Measurements from ENCODE around the gene APOBEC3B.
"Not testable (repeated sequence)": the region's sequence is repeated elsewhere in the genome, so short reads cannot be mapped to it uniquely, and the experiment has no call there.

Gene APOBEC3B

DNA sequence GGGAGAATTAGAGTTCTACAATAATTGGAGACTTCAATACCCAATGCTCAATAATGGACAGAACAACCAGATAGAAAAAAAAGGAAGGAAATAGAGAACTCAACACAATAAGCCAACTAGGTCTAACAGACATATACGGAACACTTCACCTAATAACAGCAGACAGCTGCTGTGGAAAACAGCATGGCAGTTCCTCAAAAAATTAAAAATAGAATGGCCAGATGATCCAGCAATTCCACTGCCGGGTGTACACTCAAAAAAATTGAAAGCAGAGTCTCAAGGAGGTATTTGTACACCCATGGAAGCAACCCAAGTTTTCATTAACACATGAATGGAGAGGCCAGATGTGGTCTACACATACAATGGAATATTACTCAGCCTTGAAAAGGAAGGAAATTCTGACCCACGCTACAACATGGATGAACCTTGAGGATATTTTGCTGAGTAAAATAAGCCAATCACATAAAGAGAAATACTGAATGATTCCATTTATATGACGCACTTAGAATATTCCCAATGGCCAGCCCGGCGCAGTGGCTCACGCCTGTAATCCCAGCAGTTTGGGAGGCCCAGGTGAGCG lies 26.2 kb downstream of the APOBEC3B start:
- DNase-seq, result not testable (repeated sequence)

GRCh38 chr22:39010946-39011345 lies 28.8 kb downstream of the APOBEC3B start:
- no peak for DNase-seq

DNA sequence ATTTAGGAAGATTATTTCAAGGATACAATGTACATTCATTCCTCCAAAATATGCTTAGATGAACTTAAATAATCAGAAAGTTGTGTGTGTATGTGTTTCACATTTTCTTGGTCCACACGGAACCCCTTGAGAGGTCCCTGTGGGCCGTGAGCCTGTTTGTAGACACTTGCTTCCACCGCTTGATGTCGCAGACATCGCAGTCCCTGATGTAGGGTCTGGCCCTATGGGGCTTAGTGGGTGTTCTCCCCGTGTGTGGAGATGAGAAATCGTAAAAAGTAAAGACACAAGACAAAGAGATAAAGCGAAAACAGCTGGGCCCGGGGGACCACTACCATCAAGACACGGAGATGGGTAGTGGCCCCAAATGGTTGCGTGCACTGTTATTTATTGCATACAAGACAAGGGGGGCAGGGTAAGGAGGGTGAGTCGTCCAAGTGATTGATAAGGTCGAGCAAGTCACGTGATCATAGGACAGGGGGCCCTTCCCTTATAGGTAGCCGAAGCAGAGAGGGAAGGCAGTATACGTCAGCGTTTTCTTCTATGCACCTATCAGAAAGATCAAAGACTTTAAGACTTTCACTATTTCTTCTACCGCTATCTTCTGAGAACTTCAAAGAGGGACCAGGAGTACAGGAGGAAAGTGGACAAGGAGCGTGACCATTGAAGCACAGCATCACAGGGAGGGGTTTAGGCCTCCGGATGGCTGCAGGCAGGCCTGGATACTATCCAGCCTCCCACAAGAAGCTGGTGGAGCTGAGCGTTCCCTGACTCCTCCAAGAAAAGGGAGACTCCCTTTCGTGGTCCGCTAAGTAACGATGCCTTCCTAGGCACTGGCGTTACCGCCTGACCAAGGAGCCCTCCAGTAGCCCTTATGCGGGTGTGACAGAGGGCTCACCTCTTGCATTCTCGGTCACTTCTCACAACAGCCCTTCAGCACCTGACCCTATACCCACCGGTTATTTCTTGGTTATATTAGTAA lies 30.7 kb downstream of the APOBEC3B start:
- DNase-seq, result no peak

GRCh38 chr22:39013561-39013941 lies 31.4 kb downstream of the APOBEC3B start:
- DNase-seq, result not testable (repeated sequence)

- peak; percentile 76 for DNase-seq
Observed at GRCh38 chr22:39013942-39014722, 32.0 kb downstream of the APOBEC3B start, which contains the start of gene APOBEC3C. Gene APOBEC3C (plus strand): TSS chr22:39014257. CDS start chr22:39014363, 106 bp downstream.

DNA sequence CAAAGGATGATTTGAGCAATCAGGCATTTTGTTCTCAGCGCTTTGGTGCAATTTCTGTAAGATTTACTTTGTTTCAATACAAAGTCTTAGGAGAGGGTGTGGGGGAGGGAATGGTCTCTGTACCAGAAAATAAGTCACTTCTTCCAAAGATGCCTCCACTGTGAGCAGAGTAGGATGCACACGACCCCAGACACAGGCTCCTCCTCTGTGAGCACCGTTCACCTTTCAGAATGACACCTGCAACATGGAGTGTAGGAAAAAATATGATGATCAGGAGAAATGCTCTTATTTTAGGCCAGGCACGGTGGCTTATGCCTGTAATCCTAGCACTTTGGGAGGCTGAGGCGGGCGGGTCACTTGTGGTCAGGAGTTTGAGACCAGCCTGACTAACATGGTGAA lies 32.6 kb downstream of the APOBEC3B start:
- not testable (repeated sequence) for DNase-seq

DNA sequence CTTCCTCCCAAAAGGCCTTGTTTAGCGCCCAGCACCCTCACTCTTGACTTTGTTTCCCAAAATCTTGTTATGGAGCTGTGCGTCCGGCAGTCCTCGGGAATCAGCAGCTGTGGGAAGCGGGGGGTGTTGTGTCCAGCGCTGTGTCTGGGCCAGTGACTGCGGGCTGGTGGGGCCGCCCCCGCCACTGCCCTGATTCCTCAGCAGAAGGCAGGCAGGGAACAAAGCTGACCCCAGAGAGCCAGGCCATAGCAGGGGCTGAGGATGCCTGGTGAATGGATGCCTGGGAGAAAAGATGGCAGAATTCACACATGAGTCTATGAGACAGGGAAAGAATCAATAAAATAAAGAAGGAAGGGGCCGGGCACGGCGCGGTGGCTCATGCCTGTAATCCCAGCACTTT lies 34.4 kb downstream of the APOBEC3B start:
- no peak for DNase-seq

DNA sequence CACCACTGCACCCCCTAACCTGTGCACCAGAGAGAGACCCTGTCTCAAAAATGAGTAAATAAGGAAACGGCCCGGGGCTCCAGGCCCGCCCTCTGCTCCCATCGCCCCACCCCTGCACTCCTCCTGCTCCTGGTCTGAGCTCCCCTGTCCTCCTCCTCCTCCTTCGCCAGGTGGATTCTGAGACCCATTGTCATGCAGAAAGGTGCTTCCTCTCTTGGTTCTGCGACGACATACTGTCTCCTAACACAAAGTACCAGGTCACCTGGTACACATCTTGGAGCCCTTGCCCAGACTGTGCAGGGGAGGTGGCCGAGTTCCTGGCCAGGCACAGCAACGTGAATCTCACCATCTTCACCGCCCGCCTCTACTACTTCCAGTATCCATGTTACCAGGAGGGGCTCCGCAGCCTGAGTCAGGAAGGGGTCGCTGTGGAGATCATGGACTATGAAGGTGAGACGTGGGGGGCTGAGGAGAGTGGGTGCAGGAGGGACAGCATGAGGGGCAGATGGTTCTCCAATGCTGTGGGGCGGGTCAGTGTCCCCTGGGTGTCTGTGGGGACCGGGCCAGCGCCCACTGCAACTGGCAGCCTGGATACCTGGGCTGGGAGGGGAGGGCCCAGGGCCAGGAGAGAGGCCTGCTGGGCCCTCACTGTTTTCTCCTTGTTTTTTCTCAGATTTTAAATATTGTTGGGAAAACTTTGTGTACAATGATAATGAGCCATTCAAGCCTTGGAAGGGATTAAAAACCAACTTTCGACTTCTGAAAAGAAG lies 35.6 kb downstream of the APOBEC3B start:
- no peak for DNase-seq

- not testable (repeated sequence) for DNase-seq
Observed at GRCh38 chr22:39020021-39020651, 38.0 kb downstream of the APOBEC3B start.

GRCh38 chr22:39021552-39022250 lies 39.6 kb downstream of the APOBEC3B start:
- DNase-seq, result no peak

DNA sequence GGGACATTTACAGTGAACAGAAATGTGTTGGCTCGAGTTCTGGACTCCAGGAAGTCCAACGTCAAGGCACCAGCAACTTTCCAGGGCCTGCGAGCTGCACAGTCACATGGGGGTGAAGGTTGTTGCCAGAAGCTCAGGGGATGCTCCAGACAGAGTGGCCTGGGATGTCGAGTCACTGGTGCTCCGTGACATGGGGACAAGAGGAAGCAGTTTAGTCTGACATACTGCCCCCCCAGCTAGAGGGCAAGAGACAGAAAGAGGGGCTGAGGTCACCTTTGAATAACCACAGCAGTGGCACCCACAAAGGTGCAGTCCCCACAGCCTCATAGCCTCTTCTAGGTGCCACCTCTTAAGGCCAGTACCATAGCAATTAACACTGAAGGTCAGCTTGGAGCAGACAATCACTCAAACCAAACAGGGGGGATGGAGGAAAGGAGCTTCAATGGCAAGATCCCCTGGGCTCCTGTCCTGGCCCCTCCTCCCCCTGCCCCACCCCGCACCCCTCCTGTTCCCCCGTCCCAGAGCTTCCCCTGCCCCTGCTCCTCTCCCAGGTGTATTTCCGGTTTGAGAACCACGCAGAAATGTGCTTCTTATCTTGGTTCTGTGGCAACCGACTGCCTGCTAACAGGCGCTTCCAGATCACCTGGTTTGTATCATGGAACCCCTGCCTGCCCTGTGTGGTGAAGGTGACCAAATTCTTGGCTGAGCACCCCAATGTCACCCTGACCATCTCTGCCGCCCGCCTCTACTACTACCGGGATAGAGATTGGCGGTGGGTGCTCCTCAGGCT lies 42.6 kb downstream of the APOBEC3B start:
- no peak for DNase-seq

DNA sequence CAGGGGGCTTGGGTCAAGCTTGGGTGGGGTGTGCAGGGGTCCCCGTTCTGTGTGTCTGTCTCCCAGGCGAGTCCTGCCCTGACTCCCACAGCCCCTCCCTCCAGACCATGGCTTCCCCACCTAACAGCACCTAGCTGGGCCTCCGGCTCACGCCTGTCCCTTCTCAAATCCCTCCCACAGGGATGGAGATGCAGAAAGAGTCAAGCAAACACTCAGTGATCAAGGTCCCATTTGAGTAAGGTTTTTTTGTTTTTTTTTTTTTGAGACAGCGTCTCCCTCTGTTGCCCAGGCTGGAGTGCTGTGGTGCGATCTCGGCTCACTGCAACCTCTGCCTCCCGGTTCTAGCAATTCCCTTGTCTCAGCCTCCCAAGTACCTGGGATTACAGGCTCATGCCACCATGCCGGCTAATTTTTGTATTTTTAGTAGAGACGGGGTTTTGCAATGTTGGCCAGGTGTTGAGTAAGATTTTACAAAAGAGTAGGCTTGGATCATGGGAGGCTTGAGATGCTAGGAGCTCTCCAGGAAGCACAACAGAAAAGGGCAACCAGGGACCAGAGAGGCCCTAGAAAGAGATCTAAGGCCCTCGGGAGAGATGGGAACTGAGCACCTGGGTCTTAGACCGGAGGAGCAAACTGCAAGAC lies 44.5 kb downstream of the APOBEC3B start:
- no peak for DNase-seq

GRCh38 chr22:39027717-39028116 lies 45.6 kb downstream of the APOBEC3B start:
- DNase-seq, result no peak

DNA sequence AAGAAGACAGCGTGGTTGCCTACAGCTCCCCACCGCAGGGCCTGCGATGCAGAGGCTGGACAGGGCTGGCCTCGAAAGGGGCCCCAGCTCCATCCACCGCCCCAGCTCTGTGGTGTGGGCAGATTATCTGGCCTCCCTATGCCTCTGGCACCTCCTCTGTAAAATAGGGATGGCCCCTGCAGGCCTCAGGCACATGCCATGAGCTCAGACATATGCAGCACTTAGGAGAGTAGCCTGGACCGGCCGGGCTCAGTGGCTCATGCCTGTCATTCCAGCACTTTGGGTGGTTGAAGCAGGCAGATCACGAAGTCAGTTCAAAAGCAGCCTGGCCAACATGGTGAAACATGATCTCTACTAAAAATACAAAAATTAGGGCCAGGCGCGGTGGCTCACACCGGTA lies 46.1 kb downstream of the APOBEC3B start:
- DNase-seq, result no peak

DNA sequence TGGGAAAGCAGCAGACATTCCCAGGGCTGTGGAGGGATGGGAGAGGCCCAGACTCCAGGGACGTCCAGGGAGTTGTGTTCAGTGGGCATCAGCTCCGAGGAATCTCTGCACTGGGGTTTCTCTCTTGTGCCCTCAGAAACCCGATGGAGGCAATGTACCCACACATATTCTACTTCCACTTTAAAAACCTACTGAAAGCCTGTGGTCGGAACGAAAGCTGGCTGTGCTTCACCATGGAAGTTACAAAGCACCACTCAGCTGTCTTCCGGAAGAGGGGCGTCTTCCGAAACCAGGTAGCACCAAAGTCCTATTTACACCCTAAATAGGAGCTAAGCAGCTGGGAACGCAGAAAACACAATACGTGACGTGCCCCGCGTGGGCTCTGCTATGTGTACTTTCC lies 47.1 kb downstream of the APOBEC3B start:
- no peak for DNase-seq

DNA sequence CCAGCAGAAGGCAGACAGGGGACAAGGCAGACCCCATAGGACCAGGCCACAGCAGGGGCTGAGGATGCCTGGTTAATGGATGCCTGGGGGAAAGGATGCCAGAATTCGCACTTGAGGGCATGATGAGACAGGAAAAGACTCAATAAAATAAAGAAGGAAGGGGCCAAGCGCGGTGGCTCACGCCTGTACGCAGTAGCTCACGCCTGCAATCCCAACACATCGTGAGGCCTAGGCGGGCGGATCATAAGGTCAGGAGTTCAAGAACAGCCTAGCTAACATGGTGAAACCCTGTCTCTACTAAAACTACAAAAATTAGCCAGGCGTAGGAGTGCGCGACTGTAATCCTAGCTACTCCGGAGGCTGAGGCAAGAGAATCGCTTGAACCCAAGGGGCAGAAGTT lies 48.6 kb downstream of the APOBEC3B start:
- DNase-seq, result no peak

- DNase-seq, result not testable (repeated sequence)
Observed at GRCh38 chr22:39031434-39032295, 49.5 kb downstream of the APOBEC3B start.

GRCh38 chr22:39037071-39037470 lies 54.9 kb downstream of the APOBEC3B start:
- not testable (repeated sequence) for DNase-seq
